ENCODE measurements around the gene INAFM2. TPM values are rescaled to one million over a fixed set of nuclear protein-coding genes. Genes with fewer than 3 reads are reported as not detected.

The INAFM2 gene
- total and polyA plus RNA-seq, 7 experiments from 2014 or later: 2.0 to 21.2 (median 8.4) TPM

DNA sequence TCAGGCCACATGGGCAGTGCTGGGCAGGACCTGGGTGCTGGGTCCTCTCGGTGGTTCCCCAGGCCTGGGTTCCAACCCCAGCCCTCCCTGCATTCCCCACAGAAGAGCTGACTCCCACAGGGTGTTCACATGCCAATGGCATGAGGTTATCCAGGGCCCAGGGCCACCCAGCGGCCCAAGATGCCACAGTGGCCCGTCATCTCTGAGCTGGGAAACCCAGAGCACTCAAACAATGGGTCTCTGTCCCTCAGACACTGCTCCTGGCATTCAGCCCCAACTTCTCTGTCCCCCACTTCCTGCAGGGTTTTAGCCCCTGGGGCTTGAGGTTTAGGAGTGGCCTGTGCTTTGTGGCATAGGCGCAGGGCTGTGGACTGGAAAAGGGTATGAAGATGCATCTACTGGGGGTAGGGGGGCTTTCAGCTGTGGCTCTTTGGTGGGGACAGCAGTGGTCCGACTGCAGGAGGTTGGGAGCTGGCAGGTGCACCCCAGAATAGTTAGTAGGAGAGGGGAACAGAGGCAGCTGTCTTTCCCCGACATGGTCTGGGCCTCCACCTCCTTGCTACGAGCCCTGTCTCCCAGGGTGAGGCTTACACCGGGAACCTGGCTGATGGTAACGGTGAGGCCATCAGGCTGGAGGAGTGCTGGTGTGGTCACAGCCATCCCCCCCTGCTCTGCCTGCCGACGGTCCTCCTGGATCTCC is 15.6 kb downstream of the INAFM2 start:
- H3K9me3 ChIP-seq (ENCODE audit: control insufficient read depth in 2 of 3, low read length in 3 of 3): no peaks in the 10 kb centered on the region
- ChIA-PET POLR2A (interaction anchor here (1.1 to 3.7 kb wide), 3 partner anchors 17 to 60 kb away, joined by 3 to 18 read pairs (median 5); partner anchors contain the start of gene INAFM2), CTCF (interaction anchor here (0.6 to 14.2 kb wide), 17 partner anchors 7 to 294 kb away, joined by 3 to 366 read pairs (median 4); partner anchors contain the start of genes INAFM2, KNSTRN and PLCB2)
- DNase-seq (no peak), ATAC-seq (no peak)
- Mint-ChIP-seq H3K4me3 (no peak overlapping the region), H3K27me3 (no peaks in the 10 kb centered on the region), H3K9me3 (peaks cover 0 to under 1% (median 0%) of the 10 kb centered on the region in 11 donors), H3K27ac (no peak overlapping the region), H3K36me3 (no peaks in the 10 kb centered on the region), H3K4me1 (peaks cover 0 to 17% (median 13%) of the 10 kb centered on the region in 7 donors)
- no peaks in the 10 kb centered on the region for H3K36me3 ChIP-seq (ENCODE audit: control insufficient read depth in 2 of 3, insufficient read depth in 3 of 3, low read length in 3 of 3)
- H3K4me3 ChIP-seq (ENCODE audit: low read length): no peak overlapping the region
- H3K4me1 ChIP-seq (ENCODE audit: control insufficient read depth in 2 of 2, insufficient read depth in 2 of 2, low read length in 2 of 2): peaks cover 0 to 10% of the 10 kb centered on the region in 2 donors
- no peaks in the 10 kb centered on the region for H3K27me3 ChIP-seq (ENCODE audit: control insufficient read depth in 2 of 2, insufficient read depth in 2 of 2, low read length in 2 of 2)
- H3K27ac ChIP-seq (ENCODE audit: low read depth, low read length): no peak overlapping the region
- intact Hi-C loops (cut with micrococcal nuclease): loop anchor here (1.0 kb wide), 3 partner anchors 18 to 60 kb away; partner anchors contain the start of gene PLCB2 (in 2 of the 2)

DNA sequence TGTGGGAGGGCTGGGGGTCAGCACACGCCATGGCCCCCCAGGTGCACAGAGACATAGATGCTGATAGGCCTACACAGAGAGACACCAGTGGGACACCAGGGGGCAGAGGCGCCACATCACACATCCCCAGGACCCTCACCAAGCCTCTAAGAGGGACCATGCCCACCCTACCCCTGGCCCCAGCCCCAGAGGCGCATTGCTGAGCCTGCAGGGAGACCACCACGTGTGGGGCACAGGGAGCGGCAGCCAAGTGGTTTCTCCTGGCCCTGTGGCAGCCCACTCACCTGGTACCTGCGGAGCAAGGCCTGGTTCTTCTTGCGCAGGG is 16.1 kb downstream of the INAFM2 start:
- POLR2A ChIA-PET: interaction anchor here (1.2 to 3.7 kb wide), 2 partner anchors 17 to 19 kb away, joined by 3 to 18 read pairs; partner anchors contain the start of gene INAFM2
- peaks cover 0 to 5% of the 10 kb centered on the region in 2 donors for H3K4me1 ChIP-seq (ENCODE audit: control insufficient read depth in 2 of 2, insufficient read depth in 2 of 2, low read length in 2 of 2)
- H3K27ac ChIP-seq (ENCODE audit: low read depth, low read length): no peak overlapping the region
- Mint-ChIP-seq H3K36me3 (no peaks in the 10 kb centered on the region), H3K27me3 (no peaks in the 10 kb centered on the region), H3K4me1 (peaks cover 0 to 15% (median 9%) of the 10 kb centered on the region in 7 donors), H3K4me3 (no peak overlapping the region), H3K9me3 (no peaks in the 10 kb centered on the region), H3K27ac (no peak overlapping the region)
- CTCF ChIA-PET: interaction anchor here (0.7 to 14.2 kb wide), 10 partner anchors 8 to 114 kb away, joined by 3 to 366 read pairs (median 6); partner anchors contain the start of genes INAFM2 and PLCB2
- intact Hi-C loops (cut with micrococcal nuclease): no loop called here
- H3K36me3 ChIP-seq (ENCODE audit: control insufficient read depth in 2 of 3, insufficient read depth in 3 of 3, low read length in 3 of 3): no peaks in the 10 kb centered on the region
- H3K4me3 ChIP-seq (ENCODE audit: low read length): no peak overlapping the region
- H3K27me3 ChIP-seq (ENCODE audit: control insufficient read depth in 2 of 2, insufficient read depth in 2 of 2, low read length in 2 of 2): no peaks in the 10 kb centered on the region
- H3K9me3 ChIP-seq (ENCODE audit: control insufficient read depth in 2 of 3, low read length in 3 of 3): no peaks in the 10 kb centered on the region
- ATAC-seq (no peak), DNase-seq (no peak)

- POLR2A ChIA-PET: no interaction called here
- Mint-ChIP-seq H3K9me3 (no peaks in the 10 kb centered on the region), H3K4me1 (peaks cover 0 to 15% (median 8%) of the 10 kb centered on the region in 7 donors), H3K27ac (no peak overlapping the region), H3K27me3 (no peaks in the 10 kb centered on the region), H3K4me3 (no peak overlapping the region), H3K36me3 (no peaks in the 10 kb centered on the region)
- Histone ChIP-seq H3K27me3 (ENCODE audit: control insufficient read depth in 2 of 2, insufficient read depth in 2 of 2, low read length in 2 of 2) (no peaks in the 10 kb centered on the region), H3K9me3 (ENCODE audit: control insufficient read depth in 2 of 3, low read length in 3 of 3) (no peaks in the 10 kb centered on the region), H3K4me1 (ENCODE audit: control insufficient read depth in 2 of 2, insufficient read depth in 2 of 2, low read length in 2 of 2) (peaks cover 0 to 3% of the 10 kb centered on the region in 2 donors), H3K4me3 (ENCODE audit: low read length) (no peak overlapping the region), H3K36me3 (ENCODE audit: control insufficient read depth in 2 of 3, insufficient read depth in 3 of 3, low read length in 3 of 3) (no peaks in the 10 kb centered on the region), H3K27ac (ENCODE audit: low read depth, low read length) (no peak overlapping the region)
- ATAC-seq (no peak), DNase-seq (no peak)
- intact Hi-C loops (cut with micrococcal nuclease): no loop called here
- CTCF ChIA-PET: interaction anchor here (0.7 to 14.2 kb wide), 8 partner anchors 8 to 113 kb away, joined by 3 to 366 read pairs (median 6); partner anchors contain the start of genes INAFM2 and PLCB2
These were observed 16.7 kb downstream of the INAFM2 start for GRCh38 chr15:40340038-40340739.

DNA sequence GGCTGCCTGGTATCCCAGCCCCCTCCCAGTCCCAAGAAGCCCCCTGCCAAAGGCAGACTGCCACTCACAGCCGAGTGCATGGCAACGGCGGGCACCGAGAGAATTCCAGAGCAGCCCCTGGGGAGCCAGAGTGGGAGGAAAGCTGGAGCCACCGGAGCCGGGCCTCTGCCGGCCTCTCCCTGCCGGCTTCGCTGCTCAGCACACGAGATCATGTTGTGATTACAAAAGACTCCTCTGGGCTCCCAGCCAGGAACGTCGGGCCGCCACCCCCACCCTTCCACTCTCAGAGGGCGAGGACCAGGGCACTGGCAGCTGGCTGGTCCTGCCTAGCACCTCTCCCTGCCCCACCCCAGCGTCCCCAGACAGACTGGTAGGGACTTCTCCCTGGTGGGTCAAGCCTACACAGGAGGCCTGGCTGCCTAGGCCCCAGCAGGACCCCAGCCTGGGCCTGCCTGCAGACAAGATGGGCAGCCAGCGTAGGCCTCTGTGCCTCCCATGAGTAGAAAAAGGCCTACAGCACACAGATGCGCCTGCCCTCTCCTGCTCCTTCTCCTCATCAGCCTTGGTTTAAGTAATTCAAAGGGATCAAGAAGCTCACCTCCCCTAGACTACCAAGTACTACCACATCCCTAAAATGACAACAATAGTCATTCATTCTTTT is 17.4 kb downstream of the INAFM2 start, which contains the start of gene CCDC9B:
TSS of gene CCDC9B (minus strand) at position 200 of the 661 bp plus-strand sequence. CDS start at position 80, 120 bp downstream.
- intact Hi-C loops (cut with micrococcal nuclease): no loop called here
- ChIA-PET CTCF (interaction anchor here (2.2 to 14.2 kb wide), 6 partner anchors 12 to 81 kb away, joined by 5 to 366 read pairs (median 55); partner anchors contain the start of genes INAFM2 and PLCB2), POLR2A (no interaction called here)
- Histone ChIP-seq H3K27me3 (ENCODE audit: control insufficient read depth in 2 of 2, insufficient read depth in 2 of 2, low read length in 2 of 2) (no peaks in the 10 kb centered on the region), H3K9me3 (ENCODE audit: control insufficient read depth in 2 of 3, low read length in 3 of 3) (no peaks in the 10 kb centered on the region), H3K27ac (ENCODE audit: low read depth, low read length) (no peak within 1 kb of the TSS), H3K4me3 (ENCODE audit: low read length) (no peak within 1 kb of the TSS), H3K36me3 (ENCODE audit: control insufficient read depth in 2 of 3, insufficient read depth in 3 of 3, low read length in 3 of 3) (no peaks in the 10 kb centered on the region), H3K4me1 (ENCODE audit: control insufficient read depth in 2 of 2, insufficient read depth in 2 of 2, low read length in 2 of 2) (peaks cover 0 to 3% of the 10 kb centered on the region in 2 donors)
- ATAC-seq (peak; percentile 25), DNase-seq (no peak)
- Mint-ChIP-seq H3K27me3 (no peaks in the 10 kb centered on the region), H3K9me3 (no peaks in the 10 kb centered on the region), H3K27ac (no peak within 1 kb of the TSS), H3K4me3 (no peak within 1 kb of the TSS), H3K4me1 (peaks cover 0 to 15% (median 8%) of the 10 kb centered on the region in 7 donors), H3K36me3 (no peaks in the 10 kb centered on the region)

GRCh38 chr15:40342416-40343320 is 19.2 kb downstream of the INAFM2 start:
- Histone ChIP-seq H3K36me3 (ENCODE audit: control insufficient read depth in 2 of 3, insufficient read depth in 3 of 3, low read length in 3 of 3) (no peaks in the 10 kb centered on the region), H3K4me1 (ENCODE audit: control insufficient read depth in 2 of 2, insufficient read depth in 2 of 2, low read length in 2 of 2) (peaks cover 0 to 3% of the 10 kb centered on the region in 2 donors), H3K9me3 (ENCODE audit: control insufficient read depth in 2 of 3, low read length in 3 of 3) (no peaks in the 10 kb centered on the region), H3K4me3 (ENCODE audit: low read length) (no peak overlapping the region), H3K27ac (ENCODE audit: low read depth, low read length) (no peak overlapping the region), H3K27me3 (ENCODE audit: control insufficient read depth in 2 of 2, insufficient read depth in 2 of 2, low read length in 2 of 2) (no peaks in the 10 kb centered on the region)
- Mint-ChIP-seq H3K4me3 (no peak overlapping the region), H3K9me3 (peaks cover 0 to 1% (median 0%) of the 10 kb centered on the region in 11 donors), H3K36me3 (no peaks in the 10 kb centered on the region), H3K4me1 (peaks cover 0 to 15% (median 8%) of the 10 kb centered on the region in 7 donors), H3K27ac (no peak overlapping the region), H3K27me3 (no peaks in the 10 kb centered on the region)
- DNase-seq: no peak
- ATAC-seq: no peak
- ChIA-PET POLR2A (no interaction called here), CTCF (interaction anchor here (0.9 to 14.2 kb wide), 8 partner anchors 12 to 79 kb away, joined by 3 to 366 read pairs (median 10); partner anchors contain the start of genes INAFM2 and PLCB2)
- intact Hi-C loops (cut with micrococcal nuclease): no loop called here

Measured in naive thymus-derived CD4-positive, alpha-beta T cell (primary cell).